Spleen (tissue), 7 donors: ENCODE results near the gene SH2D7.

Experiments
- POLR2AphosphoS5 ChIP-seq, 3 donors: sonication (generic); formaldehyde crosslinking; IDR thresholded peaks; one replicate each; pipeline ENCODE4 v1.5.1; 2017; ENCODE audit warnings: antibody characterized with exemption in 3 of 3
- TF ChIP-seq, protein P1 (sequence below), 11 experiments: fragments of 200-600 bp in 7 of 11; fragments of 450-650 bp in 4 of 11; sonication (generic) in 4 of 11; IDR thresholded peaks in 8 of 11; conservative IDR thresholded peaks in 3 of 11; 1 replicate in 7 of 11; 2 replicates in 4 of 11; pipeline versions ENCODE4 v1.4.0 to v1.8.0; 2016 to 2021; ENCODE audit warnings: antibody characterized with exemption in 11 of 11, inconsistent platforms in 4 of 11, mild to moderate bottlenecking in 1 of 11
- donor health status: DM: no; HTN: no; CAD: no; lungs with moderate emphysema.
- donor health status: DM: no; HTN: no; CAD: no.
- donor health status: DM: no; HTN: no; CAD: no.

DNA sequence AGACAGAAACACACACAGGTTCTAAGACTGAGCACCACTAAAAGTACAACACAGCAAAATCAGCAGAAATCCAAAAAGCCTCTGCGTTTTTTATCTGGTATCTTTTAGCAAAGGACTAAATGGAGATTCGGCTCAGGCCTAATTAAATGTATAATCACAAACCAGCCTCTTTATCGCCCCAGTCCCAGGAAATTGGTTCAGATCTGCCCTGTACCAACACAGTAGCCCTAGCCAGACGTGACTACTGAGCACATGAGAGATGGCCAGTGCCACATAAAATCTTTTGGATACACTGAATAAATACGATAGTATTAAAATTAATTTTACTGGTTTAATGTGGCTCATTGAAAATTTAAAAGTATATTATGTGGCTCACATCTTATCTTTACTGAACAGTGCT, 34.6 kb upstream of the SH2D7 start:
- TF ChIP-seq, protein P1, sequence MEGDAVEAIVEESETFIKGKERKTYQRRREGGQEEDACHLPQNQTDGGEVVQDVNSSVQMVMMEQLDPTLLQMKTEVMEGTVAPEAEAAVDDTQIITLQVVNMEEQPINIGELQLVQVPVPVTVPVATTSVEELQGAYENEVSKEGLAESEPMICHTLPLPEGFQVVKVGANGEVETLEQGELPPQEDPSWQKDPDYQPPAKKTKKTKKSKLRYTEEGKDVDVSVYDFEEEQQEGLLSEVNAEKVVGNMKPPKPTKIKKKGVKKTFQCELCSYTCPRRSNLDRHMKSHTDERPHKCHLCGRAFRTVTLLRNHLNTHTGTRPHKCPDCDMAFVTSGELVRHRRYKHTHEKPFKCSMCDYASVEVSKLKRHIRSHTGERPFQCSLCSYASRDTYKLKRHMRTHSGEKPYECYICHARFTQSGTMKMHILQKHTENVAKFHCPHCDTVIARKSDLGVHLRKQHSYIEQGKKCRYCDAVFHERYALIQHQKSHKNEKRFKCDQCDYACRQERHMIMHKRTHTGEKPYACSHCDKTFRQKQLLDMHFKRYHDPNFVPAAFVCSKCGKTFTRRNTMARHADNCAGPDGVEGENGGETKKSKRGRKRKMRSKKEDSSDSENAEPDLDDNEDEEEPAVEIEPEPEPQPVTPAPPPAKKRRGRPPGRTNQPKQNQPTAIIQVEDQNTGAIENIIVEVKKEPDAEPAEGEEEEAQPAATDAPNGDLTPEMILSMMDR (IDR thresholded peaks at IDR 0.05 in 8 of 11, conservative IDR thresholded peaks at IDR 0.05 in 3 of 11) = no peak
- TF ChIP-seq POLR2AphosphoS5 (IDR thresholded peaks at IDR 0.05) = no peak
